ENCODE data around the gene C1orf74.

C1orf74 gene

DNA sequence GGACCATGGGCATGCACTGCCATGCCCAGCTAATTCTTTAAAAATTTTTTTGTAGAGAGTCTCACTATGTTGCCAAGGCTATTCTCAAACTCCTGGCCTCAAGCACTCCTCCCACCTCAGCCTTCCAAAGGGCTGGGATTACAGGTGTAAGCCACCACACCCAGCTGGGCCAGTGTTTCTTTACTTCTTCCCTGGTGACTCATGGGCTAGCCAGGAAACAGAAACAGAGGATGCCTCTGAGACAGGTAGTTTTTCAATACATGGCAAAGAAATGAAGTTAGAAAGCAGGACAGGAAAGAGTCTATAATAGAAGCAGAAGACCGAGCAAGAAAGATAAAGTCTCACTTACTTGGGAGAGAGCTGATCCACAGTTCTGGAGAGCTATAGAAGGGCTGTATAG lies 7.6 kb upstream of the C1orf74 start:
- H3K4me3 ChIP-seq (ENCODE audit: low read depth, low read length) = no peak overlapping the region
- TF ChIP-seq, protein P1, sequence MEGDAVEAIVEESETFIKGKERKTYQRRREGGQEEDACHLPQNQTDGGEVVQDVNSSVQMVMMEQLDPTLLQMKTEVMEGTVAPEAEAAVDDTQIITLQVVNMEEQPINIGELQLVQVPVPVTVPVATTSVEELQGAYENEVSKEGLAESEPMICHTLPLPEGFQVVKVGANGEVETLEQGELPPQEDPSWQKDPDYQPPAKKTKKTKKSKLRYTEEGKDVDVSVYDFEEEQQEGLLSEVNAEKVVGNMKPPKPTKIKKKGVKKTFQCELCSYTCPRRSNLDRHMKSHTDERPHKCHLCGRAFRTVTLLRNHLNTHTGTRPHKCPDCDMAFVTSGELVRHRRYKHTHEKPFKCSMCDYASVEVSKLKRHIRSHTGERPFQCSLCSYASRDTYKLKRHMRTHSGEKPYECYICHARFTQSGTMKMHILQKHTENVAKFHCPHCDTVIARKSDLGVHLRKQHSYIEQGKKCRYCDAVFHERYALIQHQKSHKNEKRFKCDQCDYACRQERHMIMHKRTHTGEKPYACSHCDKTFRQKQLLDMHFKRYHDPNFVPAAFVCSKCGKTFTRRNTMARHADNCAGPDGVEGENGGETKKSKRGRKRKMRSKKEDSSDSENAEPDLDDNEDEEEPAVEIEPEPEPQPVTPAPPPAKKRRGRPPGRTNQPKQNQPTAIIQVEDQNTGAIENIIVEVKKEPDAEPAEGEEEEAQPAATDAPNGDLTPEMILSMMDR (IDR thresholded peaks at IDR 0.05; ENCODE audit: borderline replicate concordance, insufficient read depth, low read depth, low read length) = no peak

DNA sequence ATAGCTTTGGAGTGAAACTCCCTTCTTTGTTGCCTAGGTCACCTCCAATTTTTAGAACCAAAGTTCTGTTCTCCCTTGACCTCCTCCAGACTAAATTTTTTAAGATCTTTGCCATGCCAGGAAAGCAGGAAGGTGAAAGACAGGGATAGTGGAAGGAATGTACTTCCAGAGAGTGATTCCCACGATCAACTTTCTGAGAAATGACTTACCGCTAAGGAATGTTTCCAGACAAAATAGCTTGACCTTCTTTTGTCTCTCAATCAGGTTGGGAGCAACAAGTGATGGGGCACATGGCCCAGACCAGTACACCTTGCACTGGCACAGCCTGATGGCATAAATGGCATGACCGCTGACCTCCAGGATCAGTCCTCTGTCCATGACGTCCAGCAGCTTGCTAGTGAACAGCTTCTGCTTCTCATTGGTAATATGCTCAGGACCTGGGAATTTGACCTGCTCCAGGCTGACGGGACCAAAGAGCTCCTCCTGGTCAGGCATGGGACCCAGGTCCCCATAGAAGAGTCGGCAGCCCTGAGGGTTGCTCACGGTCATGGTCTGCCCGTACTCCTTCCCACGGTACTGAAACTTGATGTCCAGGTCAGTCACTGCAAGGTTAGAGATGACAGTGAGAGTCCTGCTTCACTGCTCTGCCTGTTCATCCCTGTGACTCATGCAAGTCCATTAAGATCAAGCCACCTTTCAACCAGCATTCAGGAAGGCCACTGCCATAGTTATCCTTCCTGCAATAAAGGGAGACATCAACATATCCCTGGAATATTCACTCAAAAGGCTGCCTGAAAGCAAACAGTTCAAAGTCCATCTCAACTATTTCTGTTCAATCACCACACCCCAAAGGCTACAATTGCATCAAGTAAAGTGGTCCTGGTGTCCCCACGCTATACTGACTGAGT lies 6.2 kb upstream of the C1orf74 start:
- TF ChIP-seq, protein P1 (IDR thresholded peaks at IDR 0.05; ENCODE audit: borderline replicate concordance, insufficient read depth, low read depth, low read length) = no peak
- no peak overlapping the region for H3K4me3 ChIP-seq (ENCODE audit: low read depth, low read length)

DNA sequence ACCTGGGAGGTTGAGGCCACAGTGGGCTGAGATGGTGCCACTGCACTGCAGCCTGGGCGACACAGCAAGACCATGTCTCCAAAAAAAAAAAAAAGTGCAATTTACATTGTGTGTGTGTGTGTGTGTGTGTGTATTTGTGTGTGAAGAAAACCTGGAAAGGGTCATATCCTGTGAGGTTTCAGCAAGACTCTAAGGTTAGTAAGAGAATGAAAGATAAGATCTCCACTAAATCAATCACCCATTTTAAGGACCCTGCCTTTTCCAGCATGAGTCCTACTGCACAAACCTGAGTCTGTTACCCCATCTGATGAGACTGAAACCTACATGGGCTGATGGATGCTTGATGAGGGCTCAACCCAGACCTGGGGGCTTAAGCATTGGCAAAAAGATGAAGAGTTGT lies 4.9 kb upstream of the C1orf74 start:
- no peak overlapping the region for H3K4me3 ChIP-seq (ENCODE audit: low read depth, low read length)
- TF ChIP-seq, protein P1 (IDR thresholded peaks at IDR 0.05; ENCODE audit: borderline replicate concordance, insufficient read depth, low read depth, low read length) = no peak

DNA sequence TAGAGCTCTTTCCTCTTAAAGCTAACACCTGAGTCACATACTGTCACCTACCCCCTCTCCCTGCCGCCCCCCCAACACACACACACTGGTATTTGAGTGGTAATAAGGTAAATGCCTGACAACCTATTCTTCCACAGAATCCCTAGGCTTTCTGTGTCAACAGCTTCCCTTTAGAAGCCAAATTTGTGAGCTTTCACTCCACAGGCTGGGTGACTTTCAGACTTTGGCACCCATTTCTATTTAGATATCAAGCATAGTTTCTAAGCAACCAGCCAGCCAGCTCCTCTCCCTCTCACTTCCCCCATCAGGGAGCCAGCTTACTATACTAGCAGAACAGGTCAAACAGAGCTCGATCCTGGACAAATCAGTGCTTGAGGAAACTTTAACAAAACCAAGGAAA lies 3.2 kb upstream of the C1orf74 start:
- TF ChIP-seq, protein P1 (IDR thresholded peaks at IDR 0.05; ENCODE audit: borderline replicate concordance, insufficient read depth, low read depth, low read length) = no peak
- no peak overlapping the region for H3K4me3 ChIP-seq (ENCODE audit: low read depth, low read length)

DNA sequence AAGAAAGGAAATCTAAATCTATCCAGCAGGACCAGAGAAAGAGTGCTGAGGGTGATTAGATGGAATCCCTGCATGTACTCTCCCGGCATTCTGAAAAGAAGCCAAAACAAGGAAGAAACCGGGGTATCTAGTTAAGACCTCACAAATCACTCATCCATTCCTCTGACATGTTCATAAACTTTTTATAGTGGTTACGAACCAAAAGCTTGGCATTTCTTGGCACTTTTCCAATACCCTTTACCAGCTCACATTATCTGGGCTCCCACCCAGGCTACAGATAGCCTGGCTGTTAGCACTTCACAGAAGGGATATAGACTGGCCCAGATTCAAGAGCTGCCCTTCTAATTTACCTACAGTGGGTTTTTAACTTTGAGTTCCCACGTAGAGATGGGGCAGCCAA lies 1.8 kb upstream of the C1orf74 start:
- TF ChIP-seq, protein P1 (IDR thresholded peaks at IDR 0.05; ENCODE audit: borderline replicate concordance, insufficient read depth, low read depth, low read length) = no peak
- no peak overlapping the region for H3K4me3 ChIP-seq (ENCODE audit: low read depth, low read length)

DNA sequence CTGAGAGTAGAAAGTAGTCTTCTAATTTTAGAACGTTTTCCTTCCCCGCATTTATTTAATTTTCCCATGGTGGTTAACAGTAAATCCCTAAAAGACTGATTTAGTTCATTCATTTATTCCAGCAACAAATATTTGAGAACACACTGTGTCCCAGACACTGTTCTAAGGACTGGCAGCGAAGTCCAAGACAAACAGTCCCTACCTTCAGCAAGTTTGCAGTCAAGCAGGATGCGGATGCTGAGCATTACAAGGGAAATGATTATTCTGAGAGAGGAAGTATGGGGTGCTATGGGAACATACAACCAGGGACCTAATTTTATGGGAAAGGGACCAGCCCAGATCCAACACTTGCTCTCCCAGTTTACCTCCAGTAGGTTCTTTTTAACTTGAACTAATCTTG lies 1.2 kb upstream of the C1orf74 start:
- TF ChIP-seq, protein P1 (IDR thresholded peaks at IDR 0.05; ENCODE audit: borderline replicate concordance, insufficient read depth, low read depth, low read length) = no peak
- H3K4me3 ChIP-seq (ENCODE audit: low read depth, low read length) = no peak overlapping the region

DNA sequence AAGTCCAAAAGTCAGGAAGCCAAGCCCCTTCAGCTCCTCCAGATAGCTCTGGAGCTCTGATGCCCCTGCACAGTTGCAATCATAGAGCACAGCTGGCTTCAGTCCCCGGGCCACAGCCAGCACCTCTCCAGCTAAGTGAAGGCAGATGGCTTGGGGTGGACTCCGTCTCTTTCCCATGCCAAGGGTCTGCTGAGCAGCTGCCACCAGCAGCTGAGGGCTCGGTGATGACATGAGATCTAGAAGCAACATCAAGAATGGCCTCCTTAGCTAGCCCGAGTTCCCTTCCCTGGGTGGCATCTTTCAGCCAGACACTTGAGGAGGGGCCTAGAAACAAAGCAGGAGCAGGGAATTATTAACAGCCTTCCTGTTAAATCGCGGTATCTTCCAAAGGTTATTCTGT lies 973 bp downstream of the C1orf74 start:
- TF ChIP-seq, protein P1 (IDR thresholded peaks at IDR 0.05; ENCODE audit: borderline replicate concordance, insufficient read depth, low read depth, low read length) = no peak
- peak overlapping the region; percentile 89 for H3K4me3 ChIP-seq (ENCODE audit: low read depth, low read length)

All from GM12875 (cell line).